ENCODE results near the gene PXN. TPM values are rescaled to one million over a fixed set of nuclear protein-coding genes. Genes with fewer than 3 reads are reported as not detected.
"Not testable (repeated sequence)": the region's sequence is repeated elsewhere in the genome, so short reads cannot be mapped to it uniquely, and the experiment has no call there.

The PXN gene
- total RNA-seq, 1 experiment from 2014 or later, result 22.0 TPM

- in situ Hi-C loops (cut with HindIII; ENCODE audit: low pct_unique_long_range_greater_than_20kb, low sequenced_read_pairs), result no loop called here
Measured at GRCh38 chr12:120204171-120204570, 61.4 kb downstream of the PXN start.

GRCh38 chr12:120200364-120200800, 65.1 kb downstream of the PXN start:
- in situ Hi-C loops (cut with HindIII; ENCODE audit: low pct_unique_long_range_greater_than_20kb, low sequenced_read_pairs), result no loop called here
- DNase-seq (ENCODE audit: low read depth, low spot score), result no peak

More at GRCh38 chr12:120204171-120204570, 61.4 kb downstream of the PXN start:
- DNase-seq (ENCODE audit: low read depth, low spot score), result no peak

- no peak for DNase-seq (ENCODE audit: low read depth, low spot score)
- in situ Hi-C loops (cut with HindIII; ENCODE audit: low pct_unique_long_range_greater_than_20kb, low sequenced_read_pairs), result no loop called here
Measured at GRCh38 chr12:120199595-120200306, 65.8 kb downstream of the PXN start.

GRCh38 chr12:120199025-120199424, 66.5 kb downstream of the PXN start:
- in situ Hi-C loops (cut with HindIII; ENCODE audit: low pct_unique_long_range_greater_than_20kb, low sequenced_read_pairs), result no loop called here
- DNase-seq (ENCODE audit: low read depth, low spot score), result no peak

DNA sequence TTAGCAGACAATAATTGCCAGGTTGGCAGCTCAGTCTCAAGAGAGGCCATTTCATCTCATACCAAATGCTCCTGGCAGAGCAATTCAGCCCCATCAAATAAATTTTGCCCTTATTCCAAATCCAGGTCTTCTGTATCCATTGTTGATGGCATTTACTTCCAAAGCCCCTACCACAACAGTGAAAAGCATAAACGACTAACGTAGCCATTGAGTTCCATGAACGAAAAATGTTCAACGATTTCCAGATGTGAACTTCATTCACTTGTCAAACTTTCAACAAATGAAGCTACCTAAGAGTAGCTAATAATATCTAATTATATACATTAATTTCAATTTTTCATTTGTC, 68.0 kb downstream of the PXN start:
- in situ Hi-C loops (cut with HindIII; ENCODE audit: low pct_unique_long_range_greater_than_20kb, low sequenced_read_pairs), result no loop called here

GRCh38 chr12:120196817-120197541, 68.6 kb downstream of the PXN start:
- DNase-seq (ENCODE audit: low read depth, low spot score); in situ Hi-C loops (cut with HindIII; ENCODE audit: low pct_unique_long_range_greater_than_20kb, low sequenced_read_pairs): not testable (repeated sequence)

More for the DNA sequence above, 68.0 kb downstream of the PXN start:
- DNase-seq (ENCODE audit: low read depth, low spot score), result no peak

DNA sequence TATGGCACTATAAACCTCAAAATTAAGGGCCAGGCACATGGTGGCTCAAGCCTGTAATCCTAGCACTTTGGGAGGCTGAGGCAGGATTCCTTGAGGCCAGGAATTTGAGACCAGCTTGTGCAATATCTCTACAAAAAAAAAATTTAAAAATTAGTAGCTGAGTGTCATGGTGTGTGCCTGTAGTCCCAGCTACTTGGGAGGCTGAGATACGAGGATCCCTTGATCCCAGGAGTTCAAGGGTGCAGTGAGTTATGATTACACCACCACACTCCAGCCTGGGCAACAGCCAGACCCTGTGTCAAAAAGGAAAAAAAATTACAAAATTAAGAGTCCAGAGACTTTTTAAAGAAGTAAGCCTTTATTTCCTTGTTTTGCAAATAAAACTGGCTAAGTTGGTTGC, 69.2 kb downstream of the PXN start:
- no peak for DNase-seq (ENCODE audit: low read depth, low spot score)

DNA sequence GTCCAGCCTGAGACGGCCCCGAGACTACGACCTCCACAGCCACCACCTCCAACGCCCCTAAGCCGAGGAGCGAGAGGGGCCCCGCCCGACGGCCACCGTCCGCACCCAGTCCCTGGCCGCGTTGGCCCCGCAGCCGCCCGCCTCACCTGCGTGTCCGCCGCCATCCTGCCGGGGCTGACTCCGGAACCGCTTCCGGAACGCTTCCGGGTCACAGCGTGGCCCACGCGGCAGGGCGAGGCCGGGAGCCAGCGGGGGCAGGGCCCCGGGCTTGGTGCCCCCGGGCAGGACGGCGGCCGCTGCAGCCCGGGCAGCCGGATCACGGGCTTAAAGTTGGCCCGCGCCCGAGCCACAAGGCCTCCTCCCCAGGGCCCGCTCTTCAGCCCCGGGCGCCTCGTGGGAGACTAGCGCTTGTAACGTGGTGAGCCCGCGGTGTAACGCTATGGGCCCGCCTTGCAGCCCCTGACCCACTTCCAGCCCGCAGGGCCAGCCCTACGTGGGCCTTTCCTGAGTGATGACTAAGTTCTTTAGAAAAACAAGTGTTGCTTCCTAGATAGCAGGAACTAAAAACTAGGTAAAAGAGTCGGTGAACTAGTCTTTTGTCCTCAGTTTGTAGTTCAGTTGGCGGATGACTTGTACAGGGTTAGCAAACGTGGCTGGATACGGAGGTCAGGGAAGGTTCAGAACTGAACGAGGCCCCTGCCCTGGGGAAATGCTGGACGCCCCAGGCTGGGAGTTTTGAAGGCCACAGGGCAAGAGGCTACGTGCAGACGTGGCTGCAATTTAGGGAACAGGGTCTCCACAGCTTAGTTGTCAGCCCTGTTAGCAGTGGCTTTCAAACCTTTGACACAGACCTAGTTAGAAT, 70.8 kb downstream of the PXN start, which contains the start of gene GCN1:
TSS of gene GCN1 (minus strand) at position 182 of the 862 bp plus-strand sequence. CDS start at position 164, 18 bp downstream.
- peak; percentile 78 for DNase-seq (ENCODE audit: low read depth, low spot score)
- in situ Hi-C loops (cut with HindIII; ENCODE audit: low pct_unique_long_range_greater_than_20kb, low sequenced_read_pairs), result no loop called here

More for the DNA sequence above, 69.2 kb downstream of the PXN start:
- in situ Hi-C loops (cut with HindIII; ENCODE audit: low pct_unique_long_range_greater_than_20kb, low sequenced_read_pairs), result no loop called here

- no peak for DNase-seq (ENCODE audit: low read depth, low spot score)
- in situ Hi-C loops (cut with HindIII; ENCODE audit: low pct_unique_long_range_greater_than_20kb, low sequenced_read_pairs), result no loop called here
Measured at GRCh38 chr12:120194226-120194533, 71.3 kb downstream of the PXN start.

GRCh38 chr12:120193286-120193685, 72.2 kb downstream of the PXN start:
- in situ Hi-C loops (cut with HindIII; ENCODE audit: low pct_unique_long_range_greater_than_20kb, low sequenced_read_pairs); DNase-seq (ENCODE audit: low read depth, low spot score): not testable (repeated sequence)

DNA sequence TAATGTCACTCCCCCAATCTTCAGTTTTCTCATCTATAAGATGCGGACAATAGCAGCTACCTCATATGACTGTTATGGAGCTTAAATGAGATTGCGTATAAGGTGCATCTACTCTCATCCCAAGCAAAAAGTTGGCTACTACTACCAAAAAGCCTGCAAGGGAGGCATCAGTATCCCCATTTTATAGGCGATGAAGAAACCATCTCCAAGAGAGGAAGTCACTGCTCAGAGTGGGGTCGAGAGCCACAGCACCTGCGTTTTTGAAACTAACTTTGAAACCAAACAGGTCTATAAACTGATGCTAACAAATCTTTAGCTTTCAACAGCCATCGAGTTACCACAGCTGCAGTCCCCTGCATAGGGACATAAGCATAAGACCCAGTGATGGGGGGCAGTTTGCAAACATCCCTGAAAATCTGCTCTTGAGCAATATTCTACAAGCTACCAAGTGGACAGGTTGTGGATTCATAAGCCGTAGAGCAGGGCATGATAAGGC, 74.5 kb downstream of the PXN start:
- DNase-seq (ENCODE audit: low read depth, low spot score), result no peak
- in situ Hi-C loops (cut with HindIII; ENCODE audit: low pct_unique_long_range_greater_than_20kb, low sequenced_read_pairs), result no loop called here

- in situ Hi-C loops (cut with HindIII; ENCODE audit: low pct_unique_long_range_greater_than_20kb, low sequenced_read_pairs), result no loop called here
- DNase-seq (ENCODE audit: low read depth, low spot score), result no peak
Measured at GRCh38 chr12:120190386-120190785, 75.1 kb downstream of the PXN start.

- in situ Hi-C loops (cut with HindIII; ENCODE audit: low pct_unique_long_range_greater_than_20kb, low sequenced_read_pairs), result no loop called here
- DNase-seq (ENCODE audit: low read depth, low spot score), result no peak
Measured at GRCh38 chr12:120186654-120187053, 78.9 kb downstream of the PXN start.

DNA sequence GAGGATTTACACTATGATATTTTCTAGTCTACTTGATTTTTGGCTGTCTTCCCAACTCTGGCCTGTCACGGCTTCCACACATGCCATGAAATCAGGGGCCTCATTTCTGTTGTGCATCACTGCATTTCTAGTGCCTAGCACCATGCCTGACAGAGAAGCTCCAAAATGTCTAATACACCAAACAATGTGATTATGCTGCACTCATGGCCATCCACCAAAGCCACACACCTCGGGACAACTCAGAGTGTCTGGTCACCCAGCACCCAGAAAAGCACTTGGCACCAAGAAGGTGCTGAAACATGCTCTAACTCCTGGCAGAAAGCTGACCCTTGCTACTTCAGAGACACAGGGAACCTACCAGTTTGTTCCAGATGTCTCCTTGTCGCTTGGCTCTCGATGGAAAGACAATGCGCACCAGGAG, 82.3 kb downstream of the PXN start:
- DNase-seq (ENCODE audit: low read depth, low spot score), result no peak
- in situ Hi-C loops (cut with HindIII; ENCODE audit: low pct_unique_long_range_greater_than_20kb, low sequenced_read_pairs), result no loop called here

DNA sequence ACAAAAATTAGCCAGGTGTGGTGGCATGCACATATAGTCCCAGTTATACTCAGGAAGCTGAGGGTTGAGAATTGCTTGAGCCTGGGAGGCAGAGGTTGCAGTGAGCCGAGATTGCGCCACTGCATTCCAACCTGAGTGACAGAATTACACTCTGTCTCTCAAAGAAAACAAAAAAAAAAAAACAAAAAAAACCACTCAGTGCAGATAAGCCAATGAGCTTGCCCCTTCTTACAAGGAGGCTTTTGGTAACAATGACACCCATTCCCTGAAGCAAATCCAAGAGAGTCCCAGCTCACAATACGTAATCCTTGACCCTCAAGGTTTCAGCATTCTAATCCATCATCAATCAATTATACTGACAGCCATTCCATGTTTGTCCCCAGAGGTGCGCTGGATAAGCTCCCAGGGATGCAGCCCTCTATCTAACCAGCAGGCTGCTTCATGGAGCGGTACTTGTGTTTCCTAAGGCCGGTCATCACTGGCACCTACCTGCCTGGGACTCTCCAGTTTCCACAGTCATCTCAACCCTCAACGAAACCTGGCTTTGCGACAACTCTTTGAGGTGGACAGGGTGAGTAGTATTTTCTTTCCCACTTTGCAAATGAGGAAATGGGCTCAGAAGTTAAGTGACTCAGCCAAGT, 83.4 kb downstream of the PXN start:
- DNase-seq (ENCODE audit: low read depth, low spot score), result no peak
- in situ Hi-C loops (cut with HindIII; ENCODE audit: low pct_unique_long_range_greater_than_20kb, low sequenced_read_pairs), result no loop called here

DNA sequence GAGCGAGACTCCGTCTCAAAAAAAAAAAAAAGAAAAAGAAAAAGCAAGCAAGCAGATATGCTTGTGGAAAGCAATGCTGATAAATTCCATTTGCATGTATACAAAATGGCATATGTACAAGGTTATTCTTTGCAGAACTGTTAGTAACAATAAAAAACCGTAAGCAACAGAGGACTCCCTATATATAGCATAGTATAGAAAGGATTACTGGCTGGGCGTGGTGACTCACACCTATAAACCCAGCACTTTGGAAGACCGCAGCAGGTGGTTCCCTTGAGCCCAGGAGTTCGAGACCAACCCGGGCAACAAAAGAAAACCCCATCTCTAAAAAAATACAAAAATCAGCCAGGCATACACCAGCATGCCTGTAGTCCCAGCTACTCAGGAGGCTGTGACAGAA, 84.6 kb downstream of the PXN start:
- no peak for DNase-seq (ENCODE audit: low read depth, low spot score)
- in situ Hi-C loops (cut with HindIII; ENCODE audit: low pct_unique_long_range_greater_than_20kb, low sequenced_read_pairs), result no loop called here

GRCh38 chr12:120175537-120175936, 90.0 kb downstream of the PXN start:
- in situ Hi-C loops (cut with HindIII; ENCODE audit: low pct_unique_long_range_greater_than_20kb, low sequenced_read_pairs), result no loop called here

DNA sequence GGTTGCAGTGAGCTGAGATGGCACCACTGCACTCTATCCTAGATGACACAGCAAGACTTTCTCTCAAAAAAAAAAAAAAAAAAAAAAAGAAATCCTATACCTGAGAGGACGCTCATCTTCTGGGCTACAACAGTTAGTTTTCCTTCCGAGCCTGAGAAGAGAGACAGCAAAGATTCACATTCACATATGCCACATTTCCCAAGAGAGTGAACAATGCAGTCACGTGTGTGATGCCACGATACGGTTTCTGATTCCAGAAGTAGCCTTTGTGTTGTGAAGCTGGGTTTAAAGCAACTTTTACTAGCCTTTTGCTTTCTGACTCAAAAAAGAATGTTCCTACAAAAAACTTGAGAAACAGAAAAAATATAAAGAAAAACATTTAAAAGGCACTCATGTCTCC, 90.5 kb downstream of the PXN start:
- no peak for DNase-seq (ENCODE audit: low read depth, low spot score)
- in situ Hi-C loops (cut with HindIII; ENCODE audit: low pct_unique_long_range_greater_than_20kb, low sequenced_read_pairs), result no loop called here

More at GRCh38 chr12:120175537-120175936, 90.0 kb downstream of the PXN start:
- no peak for DNase-seq (ENCODE audit: low read depth, low spot score)

Measured in SK-MEL-5 (cell line).